Kidney epithelial cell (primary cell): ENCODE results near the gene CACNG4. TPM values are rescaled to one million over a fixed set of nuclear protein-coding genes. Genes with fewer than 3 reads are reported as not detected.

ENCODE experiments used
- DNase-seq: peaks from one replicate; pipeline ENCODE4 v3.0.0-alpha.2; 2010; ENCODE audit warnings: low read depth
- H3K27me3 ChIP-seq: 2 replicates; pipeline ENCODE4 v1.6.0; 2011; ENCODE audit warnings: low read length; ENCODE audit not compliant: control insufficient read depth, insufficient read depth
- H3K36me3 ChIP-seq: 2 replicates; pipeline ENCODE4 v1.5.1; 2011; ENCODE audit warnings: low read length; ENCODE audit not compliant: control insufficient read depth, insufficient read depth
- H3K4me3 ChIP-seq: 2 replicates; pipeline ENCODE4 v1.5.1; 2011; ENCODE audit warnings: low read depth, mild to moderate bottlenecking, control low read depth, low read length
- CTCF ChIP-seq: IDR thresholded peaks from 2 replicates; pipeline ENCODE4 v1.5.1; 2011; ENCODE audit warnings: mild to moderate bottlenecking, moderate library complexity, low read length, control low read depth, inconsistent platforms; ENCODE audit not compliant: insufficient read depth, poor library complexity, severe bottlenecking
- total RNA-seq: library from RNA; depleted of rRNA; stranded (reverse); fragments of >200 nt; gene quantifications from 2 replicates; pipeline ENCODE4 v1.2.3, GENCODE V29; 2015

CACNG4 gene
- total RNA-seq, 1 donor from 2014 or later: 0.84 TPM

GRCh38 chr17:66984730-66985129 lies 20.2 kb downstream of the CACNG4 start:
- DNase-seq: no peak
- Histone ChIP-seq H3K27me3 (peaks cover 29% of the 10 kb centered on the region), H3K4me3 (no peak overlapping the region), H3K36me3 (no peaks in the 10 kb centered on the region)
- TF ChIP-seq CTCF: no peak

DNA sequence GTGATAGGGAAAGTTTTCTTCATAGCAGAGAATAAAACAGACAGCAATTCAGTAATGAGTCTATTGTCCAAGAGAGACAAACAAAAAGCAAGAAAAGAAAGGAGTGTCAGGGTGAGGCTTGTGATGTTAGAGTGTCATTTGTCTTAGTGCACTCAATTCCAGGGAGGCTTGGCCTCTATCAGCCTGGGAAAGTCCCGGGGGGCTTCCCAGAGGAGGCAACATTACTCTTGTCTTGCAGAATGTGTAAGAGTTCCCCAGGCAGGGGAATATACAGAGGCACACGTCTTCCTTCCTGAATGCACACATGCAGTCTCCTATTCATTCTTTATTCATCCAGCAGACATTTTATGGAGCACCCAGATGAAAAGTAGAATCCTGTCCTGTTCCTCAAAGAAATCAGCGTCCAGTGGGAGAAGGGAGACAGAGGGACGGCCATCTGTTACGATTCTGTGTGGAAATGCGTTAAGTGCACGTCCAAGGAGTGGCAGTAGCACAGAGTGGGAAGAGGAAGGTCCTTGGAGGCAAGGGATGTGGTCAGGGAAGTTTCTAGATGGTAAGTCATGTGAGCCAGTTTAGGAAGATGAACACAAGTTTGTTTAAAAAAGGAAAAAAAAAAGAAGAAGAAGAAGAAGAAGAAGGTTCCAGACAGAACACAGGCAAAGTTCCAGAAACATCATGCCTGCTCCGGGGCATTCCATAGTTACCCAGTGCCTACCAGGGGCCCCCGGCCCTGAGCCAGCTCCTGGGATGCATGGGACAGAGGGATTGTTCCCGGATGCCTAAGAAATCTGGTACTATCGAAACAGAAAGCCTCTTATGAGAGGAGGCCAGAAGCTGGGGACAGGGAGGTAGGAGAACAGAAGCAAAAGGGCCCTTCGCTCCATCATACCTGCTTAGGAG lies 21.1 kb downstream of the CACNG4 start:
- DNase-seq: no peak
- TF ChIP-seq CTCF: no peak
- no peak overlapping the region for H3K4me3 ChIP-seq
- peaks cover 29% of the 10 kb centered on the region for H3K27me3 ChIP-seq
- no peaks in the 10 kb centered on the region for H3K36me3 ChIP-seq

DNA sequence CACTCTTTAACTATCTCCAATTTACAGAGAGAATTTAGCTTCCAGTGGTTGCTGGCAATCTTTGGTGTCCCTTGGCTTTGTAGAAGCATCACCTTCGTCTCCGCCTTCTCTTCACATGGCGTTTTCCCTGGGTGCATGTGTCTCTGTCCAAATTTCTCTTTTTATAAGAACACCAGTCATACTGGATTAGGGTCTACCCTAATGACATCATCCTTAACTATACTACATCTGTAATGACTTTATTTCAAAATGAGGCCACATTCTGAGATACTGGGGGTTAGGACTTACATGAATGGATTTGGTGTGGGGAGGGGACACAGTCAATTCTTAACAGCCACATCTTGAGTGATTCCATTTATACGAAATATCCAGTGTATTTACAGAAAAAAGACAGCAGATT lies 22.2 kb downstream of the CACNG4 start:
- Histone ChIP-seq H3K36me3 (no peaks in the 10 kb centered on the region), H3K27me3 (peaks cover 29% of the 10 kb centered on the region), H3K4me3 (no peak overlapping the region)
- DNase-seq: no peak
- TF ChIP-seq CTCF: no peak

DNA sequence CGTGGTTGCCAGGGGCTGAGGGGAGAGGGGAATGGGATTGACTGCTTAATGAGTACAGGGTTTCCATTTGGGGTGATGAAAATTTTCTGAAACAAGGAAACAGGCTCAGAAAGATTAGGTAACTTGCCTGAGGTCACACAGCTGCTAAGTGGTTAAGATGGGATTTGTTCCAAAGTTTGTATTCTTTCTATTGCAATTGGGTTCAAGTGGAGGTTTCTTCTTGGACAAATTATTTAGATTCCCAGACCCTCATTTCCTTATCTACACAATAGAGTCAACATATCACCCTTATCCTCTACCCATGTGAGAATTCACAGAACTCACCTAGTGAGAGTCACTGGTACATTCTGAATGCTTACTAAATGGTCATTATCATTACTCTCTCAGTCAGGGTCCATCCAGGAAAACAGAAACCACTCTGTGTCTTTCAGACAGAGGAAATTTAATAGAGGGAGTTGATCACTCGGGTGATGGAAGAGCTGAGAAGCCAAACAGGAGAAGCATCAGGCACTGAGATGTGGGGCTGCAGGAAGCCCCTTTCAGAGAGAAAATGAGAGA lies 22.6 kb downstream of the CACNG4 start:
- TF ChIP-seq CTCF: no peak
- H3K27me3 ChIP-seq: peaks cover 29% of the 10 kb centered on the region

DNA sequence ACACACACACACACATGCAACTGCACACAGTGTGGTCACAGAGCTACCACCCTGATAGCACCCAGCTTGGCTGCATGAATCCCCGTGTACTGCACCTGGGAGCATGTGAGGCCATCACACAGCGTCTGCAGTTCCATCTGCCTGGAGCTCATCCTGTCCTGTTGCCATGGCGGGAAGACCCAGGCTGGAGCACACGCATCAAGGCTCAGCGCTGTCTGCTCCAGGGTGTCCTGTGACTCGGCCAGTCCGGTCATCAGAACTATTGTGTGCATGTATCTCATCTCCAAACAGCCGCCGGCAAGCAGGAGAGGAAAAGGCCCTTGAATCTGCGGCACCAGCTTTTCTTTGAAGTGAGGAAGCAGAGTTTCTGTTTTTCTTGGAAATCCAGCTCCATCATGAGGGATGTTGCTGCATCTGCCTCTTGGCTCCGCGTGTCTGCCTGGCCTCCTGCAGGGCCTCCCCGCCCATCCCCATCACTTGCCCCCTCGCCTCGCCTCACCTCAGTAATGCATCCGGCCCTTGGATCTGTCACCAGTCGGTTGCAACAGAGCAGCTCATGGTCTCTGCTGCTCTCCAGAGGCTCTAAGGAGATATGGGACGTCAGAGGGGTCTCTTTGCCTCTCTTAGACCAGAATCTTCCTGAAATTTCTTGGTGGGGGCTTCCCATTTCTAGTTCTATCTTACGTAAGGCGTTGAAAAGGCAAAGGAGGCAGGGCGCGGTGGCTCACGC lies 23.7 kb downstream of the CACNG4 start:
- no peak overlapping the region for H3K4me3 ChIP-seq
- peaks cover 26% of the 10 kb centered on the region for H3K27me3 ChIP-seq
- no peak for DNase-seq
- no peak for TF ChIP-seq CTCF
- H3K36me3 ChIP-seq: no peaks in the 10 kb centered on the region

More for the DNA sequence above, 22.6 kb downstream of the CACNG4 start:
- Histone ChIP-seq H3K4me3 (no peak overlapping the region), H3K36me3 (no peaks in the 10 kb centered on the region)
- DNase-seq: no peak
